Upper lobe of left lung (tissue), 4 donors: ENCODE data around the gene GOLPH3L.

ENCODE experiments used
- EP300 ChIP-seq, 4 donors: sonication (generic); formaldehyde crosslinking; IDR thresholded peaks; one replicate each; pipeline ENCODE4 v1.5.1; 2017; ENCODE audit warnings: antibody characterized with exemption in 4 of 4, control low read depth in 2 of 4
- POLR2A ChIP-seq, 4 donors: fragments of 450-650 bp; IDR thresholded peaks; one replicate each; pipeline ENCODE4 v1.5.1; 2016 to 2017; ENCODE audit warnings: antibody characterized with exemption in 4 of 4, mild to moderate bottlenecking in 2 of 4
- TF ChIP-seq, protein P1 (sequence below), 6 experiments: fragments of 450-650 bp in 4 of 6; fragments of 200-600 bp in 2 of 6; sonication (generic) in 2 of 6; IDR thresholded peaks; one replicate each; pipeline ENCODE4 v1.5.1; 2016 to 2019; ENCODE audit warnings: antibody characterized with exemption in 6 of 6

DNA sequence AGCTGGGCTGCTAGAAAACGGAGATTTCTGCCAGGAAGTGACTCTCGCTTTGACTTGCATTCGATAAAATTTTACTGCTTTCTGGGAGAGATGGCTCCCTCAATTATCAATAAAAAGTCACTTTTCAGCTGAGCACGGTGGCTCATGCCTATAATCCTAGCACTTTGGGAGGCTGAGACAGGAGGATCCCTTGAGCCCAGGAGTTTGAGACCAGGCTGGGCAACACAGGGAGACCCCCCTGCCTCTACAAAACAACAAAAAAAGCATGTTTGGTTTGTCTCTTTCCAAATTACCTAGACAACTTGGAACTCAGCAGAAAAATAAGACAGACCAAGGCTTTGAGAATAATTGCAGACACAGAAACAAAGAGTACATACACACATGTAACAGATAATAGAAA is 54.7 kb downstream of the GOLPH3L start:
- TF ChIP-seq POLR2A (IDR thresholded peaks at IDR 0.05) (no peak), EP300 (IDR thresholded peaks at IDR 0.05) (no peak)
- TF ChIP-seq, protein P1, sequence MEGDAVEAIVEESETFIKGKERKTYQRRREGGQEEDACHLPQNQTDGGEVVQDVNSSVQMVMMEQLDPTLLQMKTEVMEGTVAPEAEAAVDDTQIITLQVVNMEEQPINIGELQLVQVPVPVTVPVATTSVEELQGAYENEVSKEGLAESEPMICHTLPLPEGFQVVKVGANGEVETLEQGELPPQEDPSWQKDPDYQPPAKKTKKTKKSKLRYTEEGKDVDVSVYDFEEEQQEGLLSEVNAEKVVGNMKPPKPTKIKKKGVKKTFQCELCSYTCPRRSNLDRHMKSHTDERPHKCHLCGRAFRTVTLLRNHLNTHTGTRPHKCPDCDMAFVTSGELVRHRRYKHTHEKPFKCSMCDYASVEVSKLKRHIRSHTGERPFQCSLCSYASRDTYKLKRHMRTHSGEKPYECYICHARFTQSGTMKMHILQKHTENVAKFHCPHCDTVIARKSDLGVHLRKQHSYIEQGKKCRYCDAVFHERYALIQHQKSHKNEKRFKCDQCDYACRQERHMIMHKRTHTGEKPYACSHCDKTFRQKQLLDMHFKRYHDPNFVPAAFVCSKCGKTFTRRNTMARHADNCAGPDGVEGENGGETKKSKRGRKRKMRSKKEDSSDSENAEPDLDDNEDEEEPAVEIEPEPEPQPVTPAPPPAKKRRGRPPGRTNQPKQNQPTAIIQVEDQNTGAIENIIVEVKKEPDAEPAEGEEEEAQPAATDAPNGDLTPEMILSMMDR (IDR thresholded peaks at IDR 0.05): no peak
